HCT116 (cell line): ENCODE data around the gene RPL34.

ENCODE experiments used
- POLR2A ChIP-seq: IDR thresholded peaks from 2 replicates; pipeline ENCODE4 v1.7.0; 2011; ENCODE audit warnings: borderline replicate concordance; ENCODE audit not compliant: insufficient read depth, insufficient read length; ENCODE audit errors: extremely low read depth
- POLR2AphosphoS5 ChIP-seq: IDR thresholded peaks from 2 replicates; pipeline ENCODE4 v1.6.1; 2011; ENCODE audit warnings: mild to moderate bottlenecking, low read depth, low read length, moderate library complexity
- TF ChIP-seq, protein P1 (sequence below): IDR thresholded peaks from 2 replicates; pipeline ENCODE4 v1.6.1; 2012
- TF ChIP-seq, protein P2 (sequence below): IDR thresholded peaks from 2 replicates; pipeline ENCODE4 v1.6.1; 2012; ENCODE audit warnings: low read depth
- TF ChIP-seq, protein P3 (sequence below), 3 experiments: fragments of 200-600 bp in 1 of 3; sonication (generic) in 1 of 3; IDR thresholded peaks in 2 of 3; conservative IDR thresholded peaks in 1 of 3; 2 replicates each; pipeline ENCODE4 v1.5.1; 2012 to 2017; ENCODE audit warnings: low read depth in 2 of 3, low read length in 2 of 3, antibody characterized with exemption in 1 of 3, borderline replicate concordance in 1 of 3, control low read depth in 1 of 3, mild to moderate bottlenecking in 1 of 3, mixed read lengths in 1 of 3, mixed run types in 1 of 3, moderate library complexity in 1 of 3; ENCODE audit not compliant: insufficient read depth in 1 of 3

DNA sequence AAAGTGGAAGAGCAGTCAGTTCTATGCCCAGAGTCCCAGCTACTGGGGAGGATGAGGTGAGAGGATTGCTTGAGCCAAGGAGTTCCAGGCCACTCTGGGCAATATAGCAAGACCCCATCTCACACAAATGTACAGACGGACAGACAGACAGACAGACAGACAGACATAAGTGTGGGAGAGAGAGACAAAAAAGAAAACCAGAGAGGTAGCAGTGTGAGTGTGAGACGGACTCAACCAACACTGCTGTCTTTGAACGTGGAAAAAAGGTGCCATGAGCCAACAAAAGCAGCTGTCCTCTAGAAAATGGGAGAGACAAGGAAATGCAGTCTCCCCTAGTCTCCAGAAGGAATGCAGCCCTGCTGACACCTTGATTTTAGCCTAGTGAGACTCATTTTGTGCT, 18.2 kb upstream of the RPL34 start:
- TF ChIP-seq, protein P1, sequence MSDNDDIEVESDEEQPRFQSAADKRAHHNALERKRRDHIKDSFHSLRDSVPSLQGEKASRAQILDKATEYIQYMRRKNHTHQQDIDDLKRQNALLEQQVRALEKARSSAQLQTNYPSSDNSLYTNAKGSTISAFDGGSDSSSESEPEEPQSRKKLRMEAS = no peak
- TF ChIP-seq, protein P2, sequence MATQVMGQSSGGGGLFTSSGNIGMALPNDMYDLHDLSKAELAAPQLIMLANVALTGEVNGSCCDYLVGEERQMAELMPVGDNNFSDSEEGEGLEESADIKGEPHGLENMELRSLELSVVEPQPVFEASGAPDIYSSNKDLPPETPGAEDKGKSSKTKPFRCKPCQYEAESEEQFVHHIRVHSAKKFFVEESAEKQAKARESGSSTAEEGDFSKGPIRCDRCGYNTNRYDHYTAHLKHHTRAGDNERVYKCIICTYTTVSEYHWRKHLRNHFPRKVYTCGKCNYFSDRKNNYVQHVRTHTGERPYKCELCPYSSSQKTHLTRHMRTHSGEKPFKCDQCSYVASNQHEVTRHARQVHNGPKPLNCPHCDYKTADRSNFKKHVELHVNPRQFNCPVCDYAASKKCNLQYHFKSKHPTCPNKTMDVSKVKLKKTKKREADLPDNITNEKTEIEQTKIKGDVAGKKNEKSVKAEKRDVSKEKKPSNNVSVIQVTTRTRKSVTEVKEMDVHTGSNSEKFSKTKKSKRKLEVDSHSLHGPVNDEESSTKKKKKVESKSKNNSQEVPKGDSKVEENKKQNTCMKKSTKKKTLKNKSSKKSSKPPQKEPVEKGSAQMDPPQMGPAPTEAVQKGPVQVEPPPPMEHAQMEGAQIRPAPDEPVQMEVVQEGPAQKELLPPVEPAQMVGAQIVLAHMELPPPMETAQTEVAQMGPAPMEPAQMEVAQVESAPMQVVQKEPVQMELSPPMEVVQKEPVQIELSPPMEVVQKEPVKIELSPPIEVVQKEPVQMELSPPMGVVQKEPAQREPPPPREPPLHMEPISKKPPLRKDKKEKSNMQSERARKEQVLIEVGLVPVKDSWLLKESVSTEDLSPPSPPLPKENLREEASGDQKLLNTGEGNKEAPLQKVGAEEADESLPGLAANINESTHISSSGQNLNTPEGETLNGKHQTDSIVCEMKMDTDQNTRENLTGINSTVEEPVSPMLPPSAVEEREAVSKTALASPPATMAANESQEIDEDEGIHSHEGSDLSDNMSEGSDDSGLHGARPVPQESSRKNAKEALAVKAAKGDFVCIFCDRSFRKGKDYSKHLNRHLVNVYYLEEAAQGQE = no peak
- TF ChIP-seq, protein P3, sequence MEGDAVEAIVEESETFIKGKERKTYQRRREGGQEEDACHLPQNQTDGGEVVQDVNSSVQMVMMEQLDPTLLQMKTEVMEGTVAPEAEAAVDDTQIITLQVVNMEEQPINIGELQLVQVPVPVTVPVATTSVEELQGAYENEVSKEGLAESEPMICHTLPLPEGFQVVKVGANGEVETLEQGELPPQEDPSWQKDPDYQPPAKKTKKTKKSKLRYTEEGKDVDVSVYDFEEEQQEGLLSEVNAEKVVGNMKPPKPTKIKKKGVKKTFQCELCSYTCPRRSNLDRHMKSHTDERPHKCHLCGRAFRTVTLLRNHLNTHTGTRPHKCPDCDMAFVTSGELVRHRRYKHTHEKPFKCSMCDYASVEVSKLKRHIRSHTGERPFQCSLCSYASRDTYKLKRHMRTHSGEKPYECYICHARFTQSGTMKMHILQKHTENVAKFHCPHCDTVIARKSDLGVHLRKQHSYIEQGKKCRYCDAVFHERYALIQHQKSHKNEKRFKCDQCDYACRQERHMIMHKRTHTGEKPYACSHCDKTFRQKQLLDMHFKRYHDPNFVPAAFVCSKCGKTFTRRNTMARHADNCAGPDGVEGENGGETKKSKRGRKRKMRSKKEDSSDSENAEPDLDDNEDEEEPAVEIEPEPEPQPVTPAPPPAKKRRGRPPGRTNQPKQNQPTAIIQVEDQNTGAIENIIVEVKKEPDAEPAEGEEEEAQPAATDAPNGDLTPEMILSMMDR (IDR thresholded peaks at IDR 0.05 in 2 of 3, conservative IDR thresholded peaks at IDR 0.05 in 1 of 3; ENCODE audit: borderline replicate concordance in 1 of 3, insufficient read depth in 1 of 3, low read depth in 2 of 3, low read length in 2 of 3) = no peak
- TF ChIP-seq POLR2A (no peak), POLR2AphosphoS5 (no peak)
